ENCODE results near the gene COQ8A. TPM values are rescaled to one million over a fixed set of nuclear protein-coding genes. Genes with fewer than 3 reads are reported as not detected.

The COQ8A gene
- total RNA-seq, 2 experiments from 2014 or later, result 55.0 to 56.0 TPM

- H3K4me3 Mint-ChIP-seq, result no peak overlapping the region
- peaks cover 39% of the 10 kb centered on the region for H3K36me3 Mint-ChIP-seq (ENCODE audit: low read depth)
- H3K27ac ChIP-seq (ENCODE audit: low read depth in 1 of 2, low read length in 2 of 2), result no peak overlapping the region
- H3K36me3 ChIP-seq (ENCODE audit: insufficient read depth, low read length), result peaks cover 52% of the 10 kb centered on the region
- H3K27me3 ChIP-seq (ENCODE audit: control insufficient read depth in 1 of 2, insufficient read depth in 2 of 2, low read length in 2 of 2), result no peaks in the 10 kb centered on the region
- DNase-seq, result peak in 1 of 14 experiments; percentile 12
- CTCF ChIA-PET, result no interaction called here
- ATAC-seq (ENCODE audit: poor library complexity), result no peak
- no peaks in the 10 kb centered on the region for H3K27me3 Mint-ChIP-seq
- H3K27ac Mint-ChIP-seq, result no peak overlapping the region
- H3K4me1 Mint-ChIP-seq (ENCODE audit: low read depth), result no peaks in the 10 kb centered on the region
- intact Hi-C loops (cut with DNase I, micrococcal nuclease), result no loop called here
- no peak for TF ChIP-seq CTCF (IDR thresholded peaks at IDR 0.05)
- POLR2A ChIA-PET, result no interaction called here
- H3K4me1 ChIP-seq (ENCODE audit: insufficient read depth, low read length), result no peaks in the 10 kb centered on the region
- H3K9me3 ChIP-seq (ENCODE audit: control insufficient read depth in 1 of 2, insufficient read depth in 1 of 2, low read length in 2 of 2), result no peaks in the 10 kb centered on the region
- no peak overlapping the region for H3K4me3 ChIP-seq (ENCODE audit: low read length)
- no peaks in the 10 kb centered on the region for H3K9me3 Mint-ChIP-seq
These were observed 41.3 kb downstream of the COQ8A start for GRCh38 chr1:226981386-226981817.

- DNase-seq, result peak in 1 of 14 experiments; percentile 6
- no peak overlapping the region for H3K4me3 Mint-ChIP-seq
- H3K9me3 Mint-ChIP-seq, result no peaks in the 10 kb centered on the region
- peaks cover 56% of the 10 kb centered on the region for H3K36me3 ChIP-seq (ENCODE audit: insufficient read depth, low read length)
- intact Hi-C loops (cut with DNase I, micrococcal nuclease), result loop anchor here in 1 of 2 experiments (1.0 kb wide), 1 partner anchor 38 kb away; no protein-coding TSS in a partner anchor
- no peaks in the 10 kb centered on the region for H3K4me1 Mint-ChIP-seq (ENCODE audit: low read depth)
- H3K27ac Mint-ChIP-seq, result no peak overlapping the region
- CTCF ChIA-PET, result no interaction called here
- no peak overlapping the region for H3K4me3 ChIP-seq (ENCODE audit: low read length)
- no peak for TF ChIP-seq CTCF (IDR thresholded peaks at IDR 0.05)
- H3K36me3 Mint-ChIP-seq (ENCODE audit: low read depth), result peaks cover 43% of the 10 kb centered on the region
- no peaks in the 10 kb centered on the region for H3K9me3 ChIP-seq (ENCODE audit: control insufficient read depth in 1 of 2, insufficient read depth in 1 of 2, low read length in 2 of 2)
- POLR2A ChIA-PET, result no interaction called here
- ATAC-seq (ENCODE audit: poor library complexity), result no peak
- no peaks in the 10 kb centered on the region for H3K27me3 Mint-ChIP-seq
- H3K27ac ChIP-seq (ENCODE audit: low read depth in 1 of 2, low read length in 2 of 2), result no peak overlapping the region
- no peaks in the 10 kb centered on the region for H3K27me3 ChIP-seq (ENCODE audit: control insufficient read depth in 1 of 2, insufficient read depth in 2 of 2, low read length in 2 of 2)
- H3K4me1 ChIP-seq (ENCODE audit: insufficient read depth, low read length), result no peaks in the 10 kb centered on the region
These were observed 41.7 kb downstream of the COQ8A start for GRCh38 chr1:226981838-226982237.

GRCh38 chr1:226982451-226983177 is 42.5 kb downstream of the COQ8A start:
- peaks cover 52% of the 10 kb centered on the region for H3K36me3 ChIP-seq (ENCODE audit: insufficient read depth, low read length)
- no peak for ATAC-seq (ENCODE audit: poor library complexity)
- Mint-ChIP-seq H3K4me1 (ENCODE audit: low read depth) (no peaks in the 10 kb centered on the region), H3K36me3 (ENCODE audit: low read depth) (peaks cover 50% of the 10 kb centered on the region), H3K27ac (no peak overlapping the region), H3K4me3 (no peak overlapping the region), H3K27me3 (no peaks in the 10 kb centered on the region), H3K9me3 (no peaks in the 10 kb centered on the region)
- H3K4me3 ChIP-seq (ENCODE audit: low read length), result no peak overlapping the region
- no peak overlapping the region for H3K27ac ChIP-seq (ENCODE audit: low read depth in 1 of 2, low read length in 2 of 2)
- H3K9me3 ChIP-seq (ENCODE audit: control insufficient read depth in 1 of 2, insufficient read depth in 1 of 2, low read length in 2 of 2), result no peaks in the 10 kb centered on the region
- intact Hi-C loops (cut with DNase I, micrococcal nuclease), result loop anchor here in 1 of 2 experiments (1.0 kb wide), 1 partner anchor 38 kb away; no protein-coding TSS in a partner anchor
- CTCF ChIA-PET, result no interaction called here
- POLR2A ChIA-PET, result no interaction called here
- TF ChIP-seq CTCF (IDR thresholded peaks at IDR 0.05), result no peak
- no peaks in the 10 kb centered on the region for H3K27me3 ChIP-seq (ENCODE audit: control insufficient read depth in 1 of 2, insufficient read depth in 2 of 2, low read length in 2 of 2)
- no peaks in the 10 kb centered on the region for H3K4me1 ChIP-seq (ENCODE audit: insufficient read depth, low read length)
- DNase-seq, result peak in 1 of 14 experiments; percentile 8

All from CD4-positive, alpha-beta T cell (primary cell).